K562 (cell line): ENCODE measurements around the gene PIK3R1. TPM values are rescaled to one million over a fixed set of nuclear protein-coding genes. Genes with fewer than 3 reads are reported as not detected.

Experiments used
- ZNF407 ChIP-seq: fragments of 450-650 bp; IDR thresholded peaks from 2 replicates; pipeline ENCODE4 v1.6.1; 2016; ENCODE audit warnings: low read depth
- polyA plus RNA-seq, 8 experiments: library from polyadenylated mRNA; depleted of rRNA in 4 of 8; stranded (reverse) in 5 of 8; unstranded in 3 of 8; fragments of >200 nt; fragmentation: Nextera tagmentation in 2 of 8; fragmentation: Illumina TruSeq in 1 of 8; extraction: Ambion mirVana in 2 of 8; extraction: Trizol in 1 of 8; gene quantifications; 2 replicates each; pipeline versions ENCODE4 v1.2.1 to v1.2.3, GENCODE V29; 2011 to 2014; ENCODE audit warnings: inconsistent platforms in 1 of 8, missing spikeins in 1 of 8
- total RNA-seq, 7 experiments: library from RNA; depleted of rRNA in 6 of 7; stranded (reverse); fragments of >200 nt in 6 of 7; fragmentation: Illumina TruSeq in 2 of 7; extraction: Trizol in 2 of 7; gene quantifications; 2 replicates each; pipeline versions ENCODE4 v1.2.1 to v1.2.3, GENCODE V29; 2011 to 2021; ENCODE audit warnings: low replicate concordance in 1 of 7

PIK3R1 gene
- total and polyA plus RNA-seq, 9 of the 15 experiments (the other 6 are each of a cell fraction or from before 2014, with no cell fraction given): 1.1 to 9.7 (median 4.8) TPM

- no peak for TF ChIP-seq ZNF407
Observed at GRCh38 chr5:68251386-68251785, 35.8 kb downstream of the PIK3R1 start (continued).
